GM12874 (cell line): ENCODE results near the gene TENT4A.

Source experiments
- TF ChIP-seq, protein P1 (sequence below): IDR thresholded peaks from 2 replicates; pipeline ENCODE4 v1.5.1; 2011; ENCODE audit warnings: low read depth, mild to moderate bottlenecking, control low read depth, low read length, moderate library complexity; ENCODE audit not compliant: insufficient read depth

TENT4A gene

DNA sequence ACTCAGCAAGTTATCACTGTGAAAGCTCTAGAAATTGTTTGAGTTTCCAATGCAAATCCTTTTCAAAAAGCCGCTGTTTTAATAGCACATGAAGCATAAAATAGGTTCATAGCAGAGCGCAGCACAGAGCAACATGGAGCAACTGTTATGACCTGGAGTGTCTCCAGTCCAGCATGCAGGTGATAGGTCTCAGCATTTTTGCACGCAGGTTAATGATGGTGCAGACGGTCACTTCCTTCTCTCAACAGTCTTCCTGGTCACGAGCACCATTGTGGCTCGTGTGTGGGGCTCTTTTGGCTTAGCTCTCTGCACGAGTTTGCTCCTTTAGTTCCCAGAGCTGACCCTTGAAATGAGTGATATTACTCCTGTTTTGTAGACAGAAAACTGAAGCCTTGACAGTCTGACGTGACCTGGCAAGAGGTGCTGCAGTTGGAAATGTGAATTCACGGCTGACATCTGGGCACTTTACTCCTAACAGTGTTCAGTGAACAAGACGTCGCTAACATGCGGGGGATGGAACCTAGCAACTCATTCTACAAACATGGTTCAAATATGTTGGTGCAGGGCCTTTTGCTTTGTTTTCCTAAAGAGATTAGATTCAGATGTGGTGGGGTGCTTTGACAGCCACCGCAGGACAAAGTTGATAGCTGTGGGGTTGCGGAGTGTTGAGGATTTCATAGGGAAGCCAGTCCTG is 10.0 kb downstream of the TENT4A start:
- TF ChIP-seq, protein P1, sequence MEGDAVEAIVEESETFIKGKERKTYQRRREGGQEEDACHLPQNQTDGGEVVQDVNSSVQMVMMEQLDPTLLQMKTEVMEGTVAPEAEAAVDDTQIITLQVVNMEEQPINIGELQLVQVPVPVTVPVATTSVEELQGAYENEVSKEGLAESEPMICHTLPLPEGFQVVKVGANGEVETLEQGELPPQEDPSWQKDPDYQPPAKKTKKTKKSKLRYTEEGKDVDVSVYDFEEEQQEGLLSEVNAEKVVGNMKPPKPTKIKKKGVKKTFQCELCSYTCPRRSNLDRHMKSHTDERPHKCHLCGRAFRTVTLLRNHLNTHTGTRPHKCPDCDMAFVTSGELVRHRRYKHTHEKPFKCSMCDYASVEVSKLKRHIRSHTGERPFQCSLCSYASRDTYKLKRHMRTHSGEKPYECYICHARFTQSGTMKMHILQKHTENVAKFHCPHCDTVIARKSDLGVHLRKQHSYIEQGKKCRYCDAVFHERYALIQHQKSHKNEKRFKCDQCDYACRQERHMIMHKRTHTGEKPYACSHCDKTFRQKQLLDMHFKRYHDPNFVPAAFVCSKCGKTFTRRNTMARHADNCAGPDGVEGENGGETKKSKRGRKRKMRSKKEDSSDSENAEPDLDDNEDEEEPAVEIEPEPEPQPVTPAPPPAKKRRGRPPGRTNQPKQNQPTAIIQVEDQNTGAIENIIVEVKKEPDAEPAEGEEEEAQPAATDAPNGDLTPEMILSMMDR: no peak

GRCh38 chr5:6723816-6724300 is 10.6 kb downstream of the TENT4A start:
- TF ChIP-seq, protein P1: no peak

DNA sequence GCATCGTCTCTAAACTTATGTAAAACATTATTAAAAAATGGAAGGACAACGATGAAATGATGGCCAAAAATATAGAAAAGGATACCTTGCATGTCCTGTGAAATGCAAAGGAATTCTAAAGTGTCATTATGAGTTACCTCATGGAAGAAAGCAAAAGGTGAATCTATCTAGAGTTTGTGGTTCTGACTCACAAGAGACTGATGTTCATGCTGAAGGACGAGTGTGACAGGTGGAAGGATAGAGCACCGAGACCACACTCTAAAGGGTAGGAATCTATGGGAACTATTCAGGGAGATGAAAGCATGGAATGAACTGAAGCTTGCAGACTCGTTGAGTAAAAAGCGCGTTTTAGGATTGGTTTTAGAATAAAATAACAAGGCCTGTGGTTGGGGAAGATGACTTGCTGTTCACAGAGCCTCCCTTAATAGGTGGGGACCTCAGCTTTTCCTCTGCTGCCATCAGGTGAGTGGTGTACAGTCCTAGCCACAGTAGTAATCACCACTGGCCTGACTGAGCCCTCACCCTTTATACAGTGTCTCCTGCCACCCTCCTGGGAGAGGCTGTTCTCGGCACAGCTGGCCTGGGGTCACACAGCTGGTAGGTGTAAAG is 11.2 kb downstream of the TENT4A start:
- TF ChIP-seq, protein P1: no peak

DNA sequence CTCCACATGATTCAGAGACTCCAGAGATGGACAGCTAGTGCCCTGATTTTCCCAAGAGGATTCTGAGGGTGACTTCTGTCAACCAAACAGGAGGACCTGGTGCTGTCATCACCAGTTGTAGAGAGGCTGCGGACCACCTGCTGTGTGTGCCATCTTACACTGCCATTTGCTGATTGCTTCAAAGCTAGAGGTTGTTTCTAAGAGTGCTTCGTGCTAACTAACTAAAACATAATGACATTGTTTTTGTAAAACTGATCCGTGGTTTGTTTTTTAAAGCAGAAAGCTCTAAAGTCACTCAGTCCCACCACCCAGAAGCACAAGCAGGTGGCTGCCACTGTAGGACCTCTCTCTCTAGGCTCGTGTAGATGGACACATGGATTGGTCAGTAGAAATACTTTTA is 12.2 kb downstream of the TENT4A start:
- TF ChIP-seq, protein P1: no peak

DNA sequence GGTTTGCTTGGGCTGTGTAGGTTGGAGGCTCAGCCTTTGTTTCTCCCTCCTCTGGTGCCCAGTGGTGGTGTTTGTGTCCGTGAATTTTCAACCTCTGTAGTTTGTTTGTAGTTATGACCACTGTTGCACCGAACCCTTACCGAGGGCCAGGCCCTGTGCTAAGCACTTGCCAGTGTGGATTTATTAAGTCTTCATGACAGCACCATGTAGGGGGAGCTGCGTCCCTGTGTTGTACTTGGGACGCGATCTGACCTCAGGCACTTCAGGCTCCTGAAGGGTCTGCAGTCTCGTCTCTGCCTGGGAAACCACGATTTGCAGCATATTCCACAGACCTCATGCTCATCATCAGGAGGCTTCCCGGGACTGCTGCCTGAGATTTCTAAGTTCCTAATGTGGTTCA is 12.8 kb downstream of the TENT4A start:
- TF ChIP-seq, protein P1: no peak

DNA sequence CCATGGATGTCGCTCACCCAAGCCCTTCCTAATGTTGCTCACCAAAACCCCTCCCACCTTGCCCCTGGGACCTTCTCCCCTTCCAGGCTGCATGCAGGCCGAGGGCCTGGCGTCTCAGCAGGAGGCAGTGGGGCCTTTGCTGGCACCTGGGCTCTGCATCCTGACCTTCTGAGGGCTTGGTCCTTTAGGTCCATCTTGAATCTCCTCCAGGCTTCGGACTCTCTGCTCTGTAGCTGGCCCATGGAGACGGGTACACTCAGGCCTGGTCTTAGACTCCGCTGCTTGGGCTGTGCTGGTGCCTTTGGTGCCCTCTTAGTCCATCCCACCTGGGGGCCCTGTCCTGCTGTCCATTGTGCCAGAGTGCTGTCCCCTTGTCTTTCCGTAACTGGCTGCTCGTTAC is 14.0 kb downstream of the TENT4A start:
- TF ChIP-seq, protein P1: no peak

DNA sequence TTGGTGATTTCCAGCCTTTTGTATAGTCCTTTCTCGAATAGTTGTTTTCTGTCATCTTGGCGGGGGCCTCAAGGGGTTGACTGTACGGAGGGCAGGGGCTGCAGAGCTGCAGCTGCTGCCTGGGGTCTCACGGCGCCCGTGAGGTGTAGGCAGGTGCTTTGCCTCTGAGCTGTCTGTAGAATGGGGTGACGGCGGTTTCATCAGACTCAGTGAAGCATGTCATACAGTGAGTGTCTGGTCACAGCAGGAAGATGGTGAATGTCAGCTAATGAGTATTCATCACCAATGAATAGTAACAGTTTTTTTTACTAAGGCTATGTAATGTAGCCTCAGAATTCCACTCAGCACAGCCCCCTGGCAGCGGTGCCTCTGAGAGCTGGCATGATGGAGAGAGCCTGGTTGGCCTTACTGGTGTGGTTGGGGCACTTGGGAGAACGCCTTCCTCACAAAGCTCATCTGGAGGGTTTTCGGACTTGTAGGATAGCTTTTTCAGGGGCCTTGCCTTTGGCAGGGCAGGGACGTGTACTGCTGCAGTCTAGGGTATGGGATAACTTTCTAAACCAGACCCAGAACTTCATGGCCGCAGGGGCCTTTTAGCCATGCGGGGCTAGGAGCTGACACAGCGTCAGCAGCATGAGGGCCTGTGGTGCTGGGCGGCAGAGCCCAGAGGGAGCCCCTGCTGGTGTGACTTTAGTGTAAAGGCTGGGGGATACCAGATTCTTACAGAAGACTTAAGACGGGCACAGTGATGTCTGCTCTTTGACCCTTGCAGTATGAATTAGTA is 15.0 kb downstream of the TENT4A start:
- TF ChIP-seq, protein P1: no peak
